CD4-positive, CD25-positive, alpha-beta regulatory T cell (primary cell): ENCODE measurements around the gene CEMIP. TPM values are rescaled to one million over a fixed set of nuclear protein-coding genes. Genes with fewer than 3 reads are reported as not detected.

Experiments used
- ATAC-seq, 2 donors: fragments of 150-1000 bp; cut with Tn5 transposase; one replicate each; pipeline ENCODE4 v1.10.0; 2021; ENCODE audit warnings: low read depth in 2 of 2, moderate number of reproducible peaks in 2 of 2, moderate library complexity in 1 of 2
- DNase-seq, 3 donors: peaks; one replicate each; pipeline versions ENCODE4 v3.0.0 to v3.0.0-alpha.2; 2012 to 2022; ENCODE audit warnings: mixed read lengths in 1 of 3
- H3K27ac ChIP-seq: one replicate; pipeline ENCODE4 v1.7.0; 2013; ENCODE audit warnings: mild to moderate bottlenecking, low read length; ENCODE audit not compliant: insufficient read depth, poor library complexity, severe bottlenecking
- H3K27me3 ChIP-seq: one replicate; pipeline ENCODE4 v1.7.0; 2013; ENCODE audit warnings: low read length; ENCODE audit not compliant: control insufficient read depth, insufficient read depth
- H3K36me3 ChIP-seq: one replicate; pipeline ENCODE4 v1.7.0; 2013; ENCODE audit warnings: mild to moderate bottlenecking, low read length, moderate library complexity; ENCODE audit not compliant: control insufficient read depth, insufficient read depth
- H3K4me1 ChIP-seq: 2 replicates; pipeline ENCODE4 v1.7.0; 2013; ENCODE audit warnings: mild to moderate bottlenecking, low read length; ENCODE audit not compliant: insufficient read depth, control insufficient read depth, poor library complexity, severe bottlenecking
- H3K4me3 ChIP-seq: one replicate; pipeline ENCODE4 v1.7.0; 2013; ENCODE audit warnings: low read depth, mild to moderate bottlenecking, low read length, moderate library complexity
- H3K9me3 ChIP-seq, 2 experiments: 1 replicate in 1 of 2; 2 replicates in 1 of 2; pipeline ENCODE4 v1.7.0; 2013; ENCODE audit warnings: low read length in 2 of 2, mild to moderate bottlenecking in 1 of 2, moderate library complexity in 1 of 2; ENCODE audit not compliant: control insufficient read depth in 2 of 2
- H3K27ac Mint-ChIP-seq, 3 donors: one replicate each; pipeline ENCODE4 v1.8.0; 2020 to 2022; ENCODE audit warnings: mild to moderate bottlenecking in 3 of 3, mixed read lengths in 3 of 3, moderate library complexity in 2 of 3
- H3K27me3 Mint-ChIP-seq: one replicate; pipeline ENCODE4 v1.8.0; 2022; ENCODE audit warnings: mild to moderate bottlenecking, mixed read lengths
- H3K36me3 Mint-ChIP-seq: one replicate; pipeline ENCODE4 v1.8.0; 2020; ENCODE audit warnings: mixed read lengths
- H3K4me1 Mint-ChIP-seq, 4 donors: one replicate each; pipeline ENCODE4 v1.8.0; 2020 to 2022; ENCODE audit warnings: mixed read lengths in 4 of 4, mild to moderate bottlenecking in 1 of 4
- H3K4me3 Mint-ChIP-seq, 4 donors: one replicate each; pipeline ENCODE4 v1.8.0; 2020 to 2022; ENCODE audit warnings: mild to moderate bottlenecking in 4 of 4, mixed read lengths in 4 of 4, moderate library complexity in 3 of 4
- H3K9me3 Mint-ChIP-seq, 7 donors: one replicate each; pipeline ENCODE4 v1.8.0; 2020 to 2022; ENCODE audit warnings: mixed read lengths in 7 of 7, mild to moderate bottlenecking in 3 of 7, moderate library complexity in 2 of 7
- polyA plus RNA-seq, 4 donors: library from polyadenylated mRNA; unstranded; fragments of 300-500 nt; fragmentation: Illumina TruSeq; gene quantifications; one replicate each; pipeline ENCODE4 v1.2.3, GENCODE V29; 2021
- total RNA-seq: library from RNA; stranded (reverse); gene quantifications from one replicate; pipeline ENCODE4 v1.2.3, GENCODE V29; 2022

CEMIP gene
- total and polyA plus RNA-seq, 5 donors from 2014 or later, result 0.10 to 0.44 TPM; not detected in 3

GRCh38 chr15:80836223-80836622 is 57.1 kb downstream of the CEMIP start:
- Histone ChIP-seq H3K4me1 (no peaks in the 10 kb centered on the region), H3K27ac (no peak overlapping the region), H3K4me3 (no peak overlapping the region), H3K9me3 (no peaks in the 10 kb centered on the region), H3K27me3 (no peaks in the 10 kb centered on the region), H3K36me3 (no peaks in the 10 kb centered on the region)
- Mint-ChIP-seq H3K27ac (no peak overlapping the region), H3K4me3 (no peak overlapping the region), H3K9me3 (no peaks in the 10 kb centered on the region), H3K36me3 (no peaks in the 10 kb centered on the region), H3K4me1 (no peaks in the 10 kb centered on the region), H3K27me3 (peaks cover 11% of the 10 kb centered on the region)
- DNase-seq, result no peak
- no peak for ATAC-seq

- Histone ChIP-seq H3K27me3 (no peaks in the 10 kb centered on the region), H3K4me3 (no peak overlapping the region), H3K4me1 (no peaks in the 10 kb centered on the region), H3K36me3 (no peaks in the 10 kb centered on the region), H3K27ac (no peak overlapping the region), H3K9me3 (no peaks in the 10 kb centered on the region)
- DNase-seq (no peak), ATAC-seq (no peak)
- Mint-ChIP-seq H3K27ac (no peak overlapping the region), H3K4me3 (no peak overlapping the region), H3K36me3 (no peaks in the 10 kb centered on the region), H3K9me3 (no peaks in the 10 kb centered on the region), H3K4me1 (no peaks in the 10 kb centered on the region), H3K27me3 (peaks cover 11% of the 10 kb centered on the region)
These were observed 57.8 kb downstream of the CEMIP start for GRCh38 chr15:80837006-80837405.

- H3K4me3 Mint-ChIP-seq, result no peak overlapping the region
- DNase-seq (no peak), ATAC-seq (no peak)
- H3K27me3 ChIP-seq, result no peaks in the 10 kb centered on the region
- no peak overlapping the region for H3K27ac ChIP-seq
- H3K27me3 Mint-ChIP-seq, result peaks cover 17% of the 10 kb centered on the region
- peaks cover 0 to 2% (median 0%) of the 10 kb centered on the region in 7 donors for H3K9me3 Mint-ChIP-seq
- H3K4me1 Mint-ChIP-seq, result no peaks in the 10 kb centered on the region
- H3K27ac Mint-ChIP-seq, result no peak overlapping the region
- no peaks in the 10 kb centered on the region for H3K36me3 ChIP-seq
- no peaks in the 10 kb centered on the region for H3K4me1 ChIP-seq
- no peaks in the 10 kb centered on the region for H3K36me3 Mint-ChIP-seq
- H3K9me3 ChIP-seq, result no peaks in the 10 kb centered on the region
- H3K4me3 ChIP-seq, result no peak overlapping the region
These were observed 58.8 kb downstream of the CEMIP start for GRCh38 chr15:80838012-80838411.

GRCh38 chr15:80838666-80839065 is 59.5 kb downstream of the CEMIP start:
- Mint-ChIP-seq H3K27ac (no peak overlapping the region), H3K36me3 (no peaks in the 10 kb centered on the region), H3K9me3 (peaks cover 0 to 2% (median 0%) of the 10 kb centered on the region in 7 donors), H3K4me1 (no peaks in the 10 kb centered on the region), H3K27me3 (peaks cover 21% of the 10 kb centered on the region), H3K4me3 (no peak overlapping the region)
- H3K36me3 ChIP-seq, result no peaks in the 10 kb centered on the region
- no peak overlapping the region for H3K4me3 ChIP-seq
- no peaks in the 10 kb centered on the region for H3K4me1 ChIP-seq
- H3K27ac ChIP-seq, result no peak overlapping the region
- ATAC-seq (no peak), DNase-seq (no peak)
- H3K9me3 ChIP-seq, result no peaks in the 10 kb centered on the region
- H3K27me3 ChIP-seq, result no peaks in the 10 kb centered on the region

- H3K9me3 ChIP-seq, result no peaks in the 10 kb centered on the region
- H3K36me3 Mint-ChIP-seq, result no peaks in the 10 kb centered on the region
- H3K4me3 Mint-ChIP-seq, result no peak overlapping the region
- DNase-seq, result no peak
- no peaks in the 10 kb centered on the region for H3K27me3 ChIP-seq
- no peak overlapping the region for H3K4me3 ChIP-seq
- H3K27ac ChIP-seq, result no peak overlapping the region
- no peaks in the 10 kb centered on the region for H3K36me3 ChIP-seq
- no peaks in the 10 kb centered on the region for H3K4me1 ChIP-seq
- ATAC-seq, result no peak
- H3K9me3 Mint-ChIP-seq, result peaks cover 0 to 2% (median 0%) of the 10 kb centered on the region in 7 donors
- peaks cover 21% of the 10 kb centered on the region for H3K27me3 Mint-ChIP-seq
- no peak overlapping the region for H3K27ac Mint-ChIP-seq
- H3K4me1 Mint-ChIP-seq, result no peaks in the 10 kb centered on the region
These were observed 60.6 kb downstream of the CEMIP start for GRCh38 chr15:80839764-80840130.

GRCh38 chr15:80840182-80841130 is 61.3 kb downstream of the CEMIP start:
- H3K4me3 ChIP-seq, result no peak overlapping the region
- Mint-ChIP-seq H3K36me3 (no peaks in the 10 kb centered on the region), H3K27me3 (peaks cover 21% of the 10 kb centered on the region), H3K9me3 (peaks cover 0 to 2% (median 0%) of the 10 kb centered on the region in 7 donors), H3K4me3 (no peak overlapping the region), H3K27ac (no peak overlapping the region), H3K4me1 (no peaks in the 10 kb centered on the region)
- no peaks in the 10 kb centered on the region for H3K9me3 ChIP-seq
- no peaks in the 10 kb centered on the region for H3K4me1 ChIP-seq
- no peak for ATAC-seq
- H3K27me3 ChIP-seq, result no peaks in the 10 kb centered on the region
- no peak overlapping the region for H3K27ac ChIP-seq
- no peaks in the 10 kb centered on the region for H3K36me3 ChIP-seq
- no peak for DNase-seq

- Histone ChIP-seq H3K4me3 (no peak overlapping the region), H3K4me1 (no peaks in the 10 kb centered on the region), H3K27me3 (no peaks in the 10 kb centered on the region), H3K9me3 (no peaks in the 10 kb centered on the region), H3K27ac (no peak overlapping the region), H3K36me3 (no peaks in the 10 kb centered on the region)
- Mint-ChIP-seq H3K27ac (no peak overlapping the region), H3K4me1 (no peaks in the 10 kb centered on the region), H3K4me3 (no peak overlapping the region), H3K27me3 (peaks cover 21% of the 10 kb centered on the region), H3K36me3 (no peaks in the 10 kb centered on the region), H3K9me3 (peaks cover 0 to 3% (median 0%) of the 10 kb centered on the region in 7 donors)
- ATAC-seq (no peak), DNase-seq (no peak)
These were observed 62.4 kb downstream of the CEMIP start for GRCh38 chr15:80841541-80841940.
